Natural killer cell (primary cell): ENCODE data around the gene LGALS3BP. TPM values are rescaled to one million over a fixed set of nuclear protein-coding genes. Genes with fewer than 3 reads are reported as not detected.

Experiments used
- ATAC-seq, 3 donors: fragments of 150-1000 bp in 2 of 3; fragments of 200-7000 bp in 1 of 3; cut with Tn5 transposase; 1 replicate in 1 of 3; 2 replicates in 2 of 3; pipeline ENCODE4 v1.10.0; 2021; ENCODE audit warnings: mild to moderate bottlenecking in 2 of 3, moderate library complexity in 2 of 3
- DNase-seq, 2 donors: peaks; one replicate each; pipeline versions ENCODE4 v3.0.0 to v3.0.0-alpha.2; 2013 to 2021; ENCODE audit warnings: mixed read lengths in 1 of 2
- H3K27ac ChIP-seq: one replicate; pipeline ENCODE4 v1.5.1; 2013; ENCODE audit warnings: mild to moderate bottlenecking, low read length
- H3K27me3 ChIP-seq: one replicate; pipeline ENCODE4 v1.6.1; 2013; ENCODE audit warnings: low read length; ENCODE audit not compliant: control insufficient read depth, insufficient read depth
- H3K36me3 ChIP-seq: one replicate; pipeline ENCODE4 v1.6.1; 2013; ENCODE audit warnings: low read length; ENCODE audit not compliant: control insufficient read depth, insufficient read depth
- H3K4me1 ChIP-seq: one replicate; pipeline ENCODE4 v1.6.1; 2013; ENCODE audit warnings: low read length; ENCODE audit not compliant: control insufficient read depth, insufficient read depth
- H3K4me3 ChIP-seq: one replicate; pipeline ENCODE4 v1.5.1; 2013; ENCODE audit warnings: low read length
- H3K9me3 ChIP-seq: one replicate; pipeline ENCODE4 v1.6.1; 2013; ENCODE audit warnings: low read length; ENCODE audit not compliant: control insufficient read depth, insufficient read depth
- H3K27ac Mint-ChIP-seq, 2 donors: one replicate each; pipeline ENCODE4 v1.8.0; 2022; ENCODE audit warnings: mild to moderate bottlenecking in 2 of 2, mixed read lengths in 2 of 2, moderate library complexity in 1 of 2
- H3K27me3 Mint-ChIP-seq, 2 donors: one replicate each; pipeline ENCODE4 v1.8.0; 2022; ENCODE audit warnings: low read depth in 2 of 2, mixed read lengths in 2 of 2
- H3K36me3 Mint-ChIP-seq: one replicate; pipeline ENCODE4 v1.8.0; 2022; ENCODE audit warnings: mixed read lengths
- H3K4me1 Mint-ChIP-seq, 2 donors: one replicate each; pipeline ENCODE4 v1.8.0; 2022; ENCODE audit warnings: mixed read lengths in 2 of 2
- H3K4me3 Mint-ChIP-seq: one replicate; pipeline ENCODE4 v1.8.0; 2022; ENCODE audit warnings: mild to moderate bottlenecking, moderate library complexity, mixed read lengths
- H3K9me3 Mint-ChIP-seq, 2 donors: one replicate each; pipeline ENCODE4 v1.8.0; 2022; ENCODE audit warnings: mixed read lengths in 2 of 2
- CTCF ChIP-seq: fragments of 200-600 bp; IDR thresholded peaks from one replicate; pipeline ENCODE4 v1.8.0; 2022; ENCODE audit warnings: antibody characterized with exemption
- WGBS: methylation state at CpG from one replicate; pipeline ENCODE4 v1.1.7; 2013; ENCODE audit warnings: missing lambda C conversion rate; ENCODE audit not compliant: insufficient coverage; 5-methylcytosine and 5-hydroxymethylcytosine counted together
- intact Hi-C: fragments of 100-400 bp; cut with micrococcal nuclease; formaldehyde crosslinking; loops from one replicate; pipeline ENCODE4 v1.14.2; 2022
- total RNA-seq, 4 donors: library from RNA; stranded (reverse); fragments of 120-200 nt in 1 of 4; gene quantifications; one replicate each; pipeline versions ENCODE4 v1.2.3 to v1.2.4, GENCODE V29; 2013 to 2022

The LGALS3BP gene
- total RNA-seq, 3 donors from 2014 or later (not counting 1 experiment from before 2014, with no cell fraction given) = 4.2 to 8.8 (median 4.2) TPM

- H3K27ac ChIP-seq = no peak overlapping the region
- H3K4me1 Mint-ChIP-seq = peaks cover 0 to 7% of the 10 kb centered on the region in 2 donors
- intact Hi-C loops = no loop called here
Measured at GRCh38 chr17:78924481-78925151, 55.1 kb downstream of the LGALS3BP start.

GRCh38 chr17:78923660-78924453 lies 55.9 kb downstream of the LGALS3BP start:
- Mint-ChIP-seq H3K27me3 (peaks cover 19 to 31% of the 10 kb centered on the region in 2 donors), H3K4me1 (peaks cover 0 to 7% of the 10 kb centered on the region in 2 donors), H3K36me3 (no peaks in the 10 kb centered on the region), H3K27ac (no peak overlapping the region), H3K9me3 (no peaks in the 10 kb centered on the region), H3K4me3 (peak overlapping the region; percentile 45)
- H3K27me3 ChIP-seq = peaks cover 11% of the 10 kb centered on the region
- DNase-seq = peak in 1 of 2 donors; percentile 75
- no peaks in the 10 kb centered on the region for H3K9me3 ChIP-seq
- TF ChIP-seq CTCF = no peak
- H3K4me1 ChIP-seq = peaks cover 32% of the 10 kb centered on the region
- H3K4me3 ChIP-seq = peak overlapping the region; percentile 40
- intact Hi-C loops = no loop called here
- ATAC-seq = peak; percentile 51 to 62 (median 51)
- no peaks in the 10 kb centered on the region for H3K36me3 ChIP-seq
- peak overlapping the region; percentile 30 for H3K27ac ChIP-seq
- WGBS = 6% methylated on average over 28 of the region's 28 CpGs

More at GRCh38 chr17:78924481-78925151, 55.1 kb downstream of the LGALS3BP start:
- under 1% methylated on average over 58 of the region's 64 CpGs for WGBS
- Mint-ChIP-seq H3K27ac (no peak overlapping the region), H3K27me3 (peaks cover 19 to 30% of the 10 kb centered on the region in 2 donors), H3K4me3 (peak overlapping the region; percentile 47), H3K36me3 (no peaks in the 10 kb centered on the region), H3K9me3 (no peaks in the 10 kb centered on the region)
- H3K27me3 ChIP-seq = peaks cover 11% of the 10 kb centered on the region
- DNase-seq = peak in 1 of 2 donors; percentile 32
- H3K9me3 ChIP-seq = no peaks in the 10 kb centered on the region
- no peak for TF ChIP-seq CTCF
- no peaks in the 10 kb centered on the region for H3K36me3 ChIP-seq
- peak in 2 of 3 donors; percentile 16 to 37 for ATAC-seq
- H3K4me3 ChIP-seq = peak overlapping the region; percentile 40
- peaks cover 30% of the 10 kb centered on the region for H3K4me1 ChIP-seq

DNA sequence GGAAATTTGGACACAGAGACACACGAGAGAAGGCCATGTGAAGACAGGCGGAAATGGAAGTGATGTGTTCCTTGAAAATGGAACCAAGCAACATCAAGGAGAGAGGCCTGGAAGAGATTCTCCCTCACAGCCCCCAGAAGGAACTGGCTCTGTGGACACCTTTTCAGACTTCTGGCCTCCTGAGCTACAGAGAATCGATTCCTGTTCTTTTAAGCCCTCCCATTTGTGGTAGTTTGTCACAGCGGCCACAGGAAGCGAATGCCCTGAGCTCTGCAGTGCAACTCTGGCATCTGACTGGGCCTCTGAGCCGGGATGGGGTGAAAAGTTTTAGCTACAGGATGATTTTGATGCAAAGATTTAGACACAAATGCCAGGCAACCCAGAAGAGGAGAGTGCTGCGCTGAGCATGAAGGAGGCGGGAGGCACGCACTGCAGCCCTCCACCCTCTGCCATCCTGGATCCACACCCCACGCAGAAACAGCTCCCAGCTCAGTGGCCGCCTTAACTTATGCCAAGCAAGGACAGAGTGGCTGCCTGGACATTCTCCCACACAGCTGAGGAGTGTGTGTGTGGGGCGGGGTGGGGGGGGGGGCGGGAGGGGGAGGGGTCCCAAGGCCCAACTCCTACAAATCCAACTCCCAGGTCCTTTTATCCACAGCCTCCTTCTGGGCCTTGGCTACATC lies 56.8 kb downstream of the LGALS3BP start:
- Histone ChIP-seq H3K4me1 (peaks cover 37% of the 10 kb centered on the region), H3K9me3 (no peaks in the 10 kb centered on the region), H3K27ac (peak overlapping the region; percentile 30), H3K27me3 (peaks cover 11% of the 10 kb centered on the region), H3K36me3 (no peaks in the 10 kb centered on the region), H3K4me3 (no peak overlapping the region)
- Mint-ChIP-seq H3K27me3 (peaks cover 12 to 28% of the 10 kb centered on the region in 2 donors), H3K27ac (no peak overlapping the region), H3K4me3 (peak overlapping the region; percentile 67), H3K4me1 (peaks cover 0 to 13% of the 10 kb centered on the region in 2 donors), H3K36me3 (no peaks in the 10 kb centered on the region), H3K9me3 (no peaks in the 10 kb centered on the region)
- WGBS = 57% methylated on average over 8 of the region's 13 CpGs
- no peak for TF ChIP-seq CTCF
- ATAC-seq = no peak
- DNase-seq = no peak
- intact Hi-C loops = no loop called here
